ENCODE data around the gene CPA4. TPM values are rescaled to one million over a fixed set of nuclear protein-coding genes. Genes with fewer than 3 reads are reported as not detected.

CPA4 gene
- total RNA-seq, 1 donor from 2014 or later: 0.43 TPM

DNA sequence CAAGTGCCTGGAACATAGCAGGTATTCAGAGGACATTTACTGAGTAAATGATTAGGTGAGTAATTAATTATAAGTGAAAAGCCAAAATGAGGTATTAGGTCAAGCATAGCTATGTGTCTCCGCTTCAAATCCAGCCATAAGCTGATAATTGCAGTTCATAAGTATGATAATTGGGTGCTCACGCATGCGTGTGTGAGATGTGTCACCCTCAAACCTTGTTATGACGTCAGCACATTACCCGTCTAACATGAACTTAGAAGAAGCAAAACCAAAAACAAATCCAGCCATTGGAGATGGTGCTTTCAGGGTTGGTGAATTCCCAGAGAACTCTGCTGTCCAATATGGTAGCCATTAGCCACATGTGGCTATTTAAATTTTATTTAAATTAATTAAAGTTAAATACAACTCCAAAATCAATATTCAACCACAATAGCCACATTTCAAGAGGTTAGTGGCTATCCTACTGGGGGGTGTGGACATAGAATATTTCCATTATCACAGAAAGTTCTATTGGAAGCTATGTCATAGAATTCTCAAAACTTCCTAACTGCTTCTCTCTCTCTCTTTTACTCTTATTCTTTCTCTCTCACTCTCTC is 51.4 kb downstream of the CPA4 start, which contains the start of gene CPA5:
Gene CPA5, plus strand, starts transcription at position 546 of the 596 bp plus-strand sequence. CDS start 1,670 bp downstream, outside the sequence.
- no peak for DNase-seq (ENCODE audit: low spot score)

DNA sequence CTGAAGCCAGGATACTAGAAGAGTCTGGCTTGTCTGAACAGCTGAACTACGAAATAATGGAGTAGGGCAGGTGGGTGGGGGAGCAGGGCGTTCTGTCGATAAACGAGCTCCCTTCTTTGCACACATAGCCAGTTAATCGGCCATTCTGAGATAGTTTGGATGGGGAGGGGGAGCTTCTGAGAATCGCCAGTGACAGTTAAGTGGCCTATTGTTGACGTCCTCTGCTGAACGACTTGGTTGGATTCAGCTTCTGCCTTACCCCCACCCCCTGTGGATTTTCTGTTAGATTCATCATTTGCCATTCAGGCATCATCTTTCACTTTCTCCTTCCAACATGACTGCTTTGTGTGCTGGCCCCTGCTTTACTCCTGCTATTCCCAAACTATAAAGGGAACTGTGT is 52.2 kb downstream of the CPA4 start:
- DNase-seq (ENCODE audit: low spot score): no peak

DNA sequence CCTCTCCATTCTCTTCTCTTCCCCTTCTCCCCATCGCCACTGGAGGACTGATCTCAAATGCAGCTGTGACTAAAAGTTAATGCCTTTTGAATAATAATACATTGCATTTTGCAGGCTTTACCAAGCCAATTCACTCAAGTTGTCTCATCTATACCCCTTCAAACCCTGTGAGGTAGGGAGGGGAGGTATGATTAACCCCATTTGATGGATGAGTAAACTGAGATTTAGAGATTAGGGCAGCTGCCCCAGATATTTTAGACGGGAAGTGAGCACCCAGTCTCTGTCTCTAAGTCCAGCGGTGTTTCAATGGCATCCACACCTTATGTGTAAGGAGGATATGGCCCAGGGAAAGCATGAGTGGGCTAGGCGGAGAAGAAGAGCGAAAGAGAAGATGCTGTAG is 52.8 kb downstream of the CPA4 start:
- no peak for DNase-seq (ENCODE audit: low spot score)

DNA sequence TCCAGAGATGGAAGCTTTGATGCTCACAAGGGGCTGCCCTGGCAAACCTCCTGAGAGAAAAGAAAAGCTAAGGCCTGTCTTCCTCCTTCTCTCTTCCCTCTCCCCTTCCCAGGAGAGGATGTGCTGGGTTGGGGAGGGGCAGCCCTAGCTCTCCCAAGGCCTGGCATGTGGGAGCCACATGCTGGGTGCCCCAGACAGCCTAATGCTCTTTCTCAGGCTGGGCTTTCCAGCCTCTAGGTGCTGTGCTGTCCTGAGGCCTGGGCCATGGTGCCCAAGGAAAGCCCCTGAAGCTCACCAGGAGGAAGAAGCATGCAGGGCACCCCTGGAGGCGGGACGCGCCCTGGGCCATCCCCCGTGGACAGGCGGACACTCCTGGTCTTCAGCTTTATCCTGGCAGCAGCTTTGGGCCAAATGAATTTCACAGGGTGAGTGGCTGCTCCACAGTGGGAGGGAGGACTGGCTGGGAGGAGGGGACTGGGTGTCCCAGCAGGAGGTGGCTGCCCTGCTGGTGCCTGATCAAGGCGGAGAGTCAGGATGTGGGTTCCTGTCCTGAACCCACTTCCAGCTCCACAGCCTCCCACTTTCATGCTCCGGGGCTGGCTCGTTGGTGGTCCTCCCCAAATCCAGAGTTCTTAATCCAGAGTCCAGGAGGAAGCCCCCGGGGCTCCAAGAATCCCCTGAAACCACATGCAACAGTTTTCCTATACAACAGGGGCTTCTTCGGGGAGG is 53.4 kb downstream of the CPA4 start:
- DNase-seq (ENCODE audit: low spot score): no peak

DNA sequence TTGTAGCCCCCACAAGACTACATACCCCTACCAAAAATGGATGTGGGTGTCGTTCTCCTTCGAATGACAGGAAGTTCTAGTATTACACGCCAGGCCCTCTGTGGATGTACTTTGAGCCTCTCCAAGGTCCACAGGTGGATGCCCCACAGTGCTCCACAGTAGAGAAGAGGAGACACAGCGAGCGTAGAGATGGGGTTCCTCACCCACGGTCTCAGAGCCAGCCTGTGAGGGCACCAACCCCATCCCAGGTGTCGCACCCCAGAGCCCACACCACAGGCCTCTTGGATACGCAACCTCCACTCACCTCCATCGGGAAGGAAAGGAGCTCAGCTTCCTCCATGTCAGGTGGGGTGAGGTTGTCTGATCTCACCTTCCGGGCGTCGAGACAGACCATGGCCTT is 54.0 kb downstream of the CPA4 start:
- no peak for DNase-seq (ENCODE audit: low spot score)

DNA sequence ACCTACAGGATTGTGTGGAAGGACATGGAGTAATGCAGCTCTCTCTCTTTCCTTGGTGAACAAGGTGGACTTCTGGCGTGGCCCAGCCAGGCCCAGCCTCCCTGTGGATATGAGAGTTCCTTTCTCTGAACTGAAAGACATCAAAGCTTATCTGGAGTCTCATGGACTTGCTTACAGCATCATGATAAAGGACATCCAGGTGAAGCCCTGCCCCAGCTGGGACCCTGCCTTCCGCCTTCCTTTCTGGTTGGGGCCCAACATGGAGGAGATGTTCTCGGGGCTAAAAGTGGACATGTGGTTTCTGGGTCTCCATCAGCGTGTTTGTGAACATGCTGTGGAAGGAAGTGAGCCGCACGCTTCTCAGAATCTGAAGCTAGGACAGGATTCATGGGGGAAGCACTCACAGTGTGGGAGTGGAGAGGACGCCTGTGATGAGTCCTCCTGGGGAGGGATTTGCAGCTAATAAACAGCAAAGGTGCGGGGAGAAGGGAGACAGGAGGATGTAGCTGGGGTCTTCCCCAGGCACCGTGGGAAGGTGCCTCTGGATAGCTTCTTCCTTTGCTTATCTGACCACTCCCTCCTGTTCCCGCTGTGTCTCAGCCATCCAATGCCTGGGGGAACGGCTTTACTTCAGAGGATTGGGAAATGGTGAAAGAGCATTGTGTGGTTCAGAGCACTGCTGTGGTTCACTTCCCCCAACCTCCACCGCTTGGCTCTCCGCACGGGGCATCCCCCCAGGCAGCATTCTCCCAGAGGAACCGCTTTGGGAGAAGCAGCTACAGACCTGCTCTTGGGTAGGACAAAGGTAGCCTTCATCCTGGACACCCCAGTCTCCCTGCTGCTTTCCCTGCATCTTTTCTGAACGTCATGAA is 57.2 kb downstream of the CPA4 start:
- no peak for DNase-seq (ENCODE audit: low spot score)

DNA sequence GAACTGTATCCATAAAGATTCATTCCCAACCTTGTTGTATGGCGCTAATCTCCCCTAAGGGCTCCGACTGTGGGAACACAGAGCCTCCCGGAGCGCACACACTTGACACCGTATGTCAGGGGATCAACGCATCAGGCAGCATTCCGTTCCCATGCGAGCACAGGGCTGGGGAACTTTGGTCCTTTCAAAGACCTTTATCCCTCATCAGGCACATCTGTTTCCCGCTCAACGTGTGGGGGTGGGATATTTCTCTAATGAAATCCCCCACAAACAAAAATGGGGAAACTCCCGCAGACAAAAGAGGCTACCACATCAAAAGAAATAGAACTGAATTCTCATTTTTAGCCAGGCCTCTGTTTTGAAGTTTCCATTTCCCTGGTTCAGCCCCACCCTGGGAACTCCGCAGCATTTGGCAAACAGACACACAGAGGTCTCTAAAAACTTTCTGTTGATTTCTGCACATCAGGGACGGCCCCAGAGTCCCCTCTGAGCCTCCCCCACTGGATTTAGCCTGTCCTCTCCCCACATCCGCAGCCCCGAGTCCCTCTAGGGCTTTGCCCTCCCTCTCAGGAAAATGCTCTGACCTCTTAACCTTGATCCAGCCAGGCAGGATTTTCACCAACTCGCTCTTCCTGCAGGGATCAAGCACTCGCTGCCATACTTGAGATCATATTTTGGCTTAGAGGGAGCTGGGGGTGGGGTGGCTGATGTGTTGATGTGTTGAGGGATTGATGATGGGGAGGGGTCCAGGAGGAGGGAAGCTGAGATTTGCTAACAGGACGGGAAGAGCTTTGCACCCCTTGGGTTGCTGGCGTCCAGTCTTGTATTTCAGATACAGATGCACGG is 58.2 kb downstream of the CPA4 start:
- no peak for DNase-seq (ENCODE audit: low spot score)

DNA sequence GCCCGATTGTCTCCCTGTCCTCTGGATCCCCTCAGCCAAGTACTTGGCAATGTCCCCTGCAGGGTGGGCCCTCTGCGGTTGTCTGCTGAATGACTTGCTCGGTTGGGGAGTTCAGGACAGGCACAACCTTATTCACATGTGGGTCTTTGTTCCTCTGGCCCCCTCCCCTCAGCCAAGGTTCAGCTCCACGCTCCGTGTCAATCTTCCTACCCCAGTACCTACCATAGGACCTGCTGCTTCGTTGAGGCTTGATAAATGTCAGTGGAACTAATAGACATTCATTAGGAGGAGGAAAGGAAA is 58.8 kb downstream of the CPA4 start:
- no peak for DNase-seq (ENCODE audit: low spot score)

DNA sequence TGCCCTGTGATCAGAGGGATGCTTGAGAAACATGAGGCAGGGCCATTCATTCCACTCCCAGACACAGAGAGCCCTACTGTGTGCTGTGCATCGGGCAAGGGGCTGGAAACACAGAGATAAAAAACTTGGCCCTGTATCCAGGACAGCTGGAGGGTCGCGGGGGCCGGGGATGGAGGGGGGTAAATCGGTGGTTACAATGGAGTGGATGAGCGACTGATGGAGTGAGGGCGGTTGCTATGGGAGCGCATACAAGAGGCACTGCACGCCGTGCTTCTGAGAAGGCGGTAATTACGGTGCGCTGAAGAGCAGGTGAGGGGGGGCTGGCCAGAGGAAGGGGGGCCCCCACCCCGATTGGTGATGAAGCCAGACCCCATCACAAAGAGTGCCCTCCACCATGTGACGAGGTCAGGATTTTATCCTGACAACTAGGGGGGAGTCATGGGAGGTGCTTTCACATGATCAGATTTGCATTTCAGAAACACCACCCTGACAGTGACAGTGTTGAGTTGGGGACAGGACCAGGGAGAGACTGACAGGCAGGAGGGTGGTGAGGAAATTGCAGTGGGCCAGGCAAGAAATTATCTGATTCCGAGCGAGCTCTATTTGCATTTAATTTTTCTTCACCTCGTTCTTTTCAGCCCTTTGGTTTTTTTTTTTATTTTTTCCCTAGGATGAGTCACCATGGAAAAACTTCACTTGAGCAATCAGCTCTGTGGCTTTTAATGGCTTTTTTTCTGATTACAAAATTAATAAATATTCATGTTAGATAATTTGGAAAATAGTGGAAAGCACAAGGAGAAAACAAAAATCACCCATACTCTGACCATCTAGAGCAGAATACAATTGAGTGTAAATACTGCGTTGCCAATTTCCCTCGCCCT is 59.5 kb downstream of the CPA4 start:
- no peak for DNase-seq (ENCODE audit: low spot score)

DNA sequence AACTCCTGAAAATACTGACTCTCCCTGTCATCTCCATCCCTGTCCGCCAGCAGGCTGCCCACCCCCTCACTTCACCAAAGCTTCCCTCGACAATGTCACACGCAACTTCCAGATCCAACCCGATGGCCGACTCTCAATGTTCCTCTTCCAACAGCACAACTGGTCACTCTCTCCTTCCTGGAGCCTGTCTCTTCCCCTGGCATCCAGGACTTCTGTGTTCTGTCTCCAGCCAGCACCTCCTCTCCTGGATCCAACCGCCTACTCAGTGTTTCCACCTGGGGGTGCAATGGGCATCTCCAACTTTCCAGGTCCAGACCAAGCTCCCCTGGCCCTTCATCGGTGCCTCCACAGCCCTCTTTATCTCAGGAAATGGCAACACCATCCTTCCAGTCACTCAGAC is 60.2 kb downstream of the CPA4 start:
- DNase-seq (ENCODE audit: low spot score): no peak

DNA sequence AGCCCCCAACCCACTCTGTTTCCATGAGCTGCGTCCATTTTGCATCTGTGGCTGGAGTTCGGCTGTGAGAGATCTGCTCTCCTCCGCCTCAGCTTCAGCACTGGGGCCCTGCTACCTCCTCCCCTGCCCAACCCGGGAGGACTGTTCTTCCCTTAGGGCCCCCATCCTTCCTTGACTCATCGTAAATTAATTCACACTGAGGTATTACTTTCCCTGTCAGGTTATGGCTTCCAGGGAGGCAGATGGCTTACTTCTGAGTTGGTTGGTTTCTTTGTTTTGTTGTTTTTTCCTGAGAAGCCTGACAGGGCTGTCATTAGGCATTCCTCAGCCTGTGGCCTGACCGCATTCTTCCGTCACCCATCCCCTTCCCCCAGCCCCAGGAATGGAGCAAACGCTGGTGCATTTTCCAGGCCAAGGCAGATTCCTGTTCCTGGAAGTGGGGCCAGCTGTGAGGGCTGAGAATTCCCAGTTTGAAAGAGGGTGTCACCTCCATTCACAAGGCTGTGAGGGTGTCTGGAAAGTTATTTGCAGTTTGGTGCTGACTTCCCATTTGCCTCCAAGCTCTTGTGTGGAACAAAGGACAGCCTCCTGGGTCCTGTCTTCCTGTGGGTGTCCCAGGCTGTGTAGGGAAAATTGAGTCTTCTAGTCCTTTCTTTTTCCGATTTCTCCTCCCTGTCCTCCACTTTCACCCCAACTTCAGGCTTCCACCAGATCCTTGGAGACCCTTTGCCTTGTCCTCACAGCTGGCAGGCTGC is 63.3 kb downstream of the CPA4 start:
- peak; percentile 71 for DNase-seq (ENCODE audit: low spot score)

DNA sequence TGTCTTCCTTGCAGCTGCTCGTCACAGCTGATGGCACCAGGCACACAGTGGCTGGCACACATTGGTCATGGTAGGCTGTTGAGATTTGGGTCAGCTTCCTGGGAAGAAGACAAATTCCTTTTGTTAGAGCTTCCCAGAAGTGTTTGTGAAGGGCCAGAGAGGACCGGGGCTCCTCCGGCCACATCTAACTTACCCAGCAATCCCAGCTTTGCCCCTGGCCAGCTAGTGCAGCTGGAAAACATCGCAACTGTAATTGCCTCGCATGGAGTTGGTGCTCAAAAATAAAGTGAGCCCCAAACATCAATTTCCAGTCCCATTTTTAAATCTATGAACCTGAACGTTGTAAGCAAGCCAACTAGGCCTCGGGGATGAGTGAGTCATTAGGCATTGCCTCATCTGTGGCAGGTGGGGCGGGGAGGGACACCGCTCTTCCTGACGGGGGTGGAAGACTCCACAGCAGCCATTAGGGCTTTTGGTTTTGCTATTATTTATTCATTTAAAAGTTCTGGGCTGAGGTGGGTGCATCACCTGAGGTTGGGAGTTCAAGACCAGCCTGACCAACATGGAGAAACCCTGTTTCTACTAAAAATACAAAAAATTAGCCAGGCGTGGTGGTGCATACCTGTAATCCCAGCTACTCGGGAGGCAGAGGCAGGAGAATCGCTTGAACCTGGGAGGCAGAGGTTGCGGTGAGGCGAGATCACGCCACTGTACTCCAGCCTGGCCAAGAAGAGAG is 64.1 kb downstream of the CPA4 start:
- no peak for DNase-seq (ENCODE audit: low spot score)

DNA sequence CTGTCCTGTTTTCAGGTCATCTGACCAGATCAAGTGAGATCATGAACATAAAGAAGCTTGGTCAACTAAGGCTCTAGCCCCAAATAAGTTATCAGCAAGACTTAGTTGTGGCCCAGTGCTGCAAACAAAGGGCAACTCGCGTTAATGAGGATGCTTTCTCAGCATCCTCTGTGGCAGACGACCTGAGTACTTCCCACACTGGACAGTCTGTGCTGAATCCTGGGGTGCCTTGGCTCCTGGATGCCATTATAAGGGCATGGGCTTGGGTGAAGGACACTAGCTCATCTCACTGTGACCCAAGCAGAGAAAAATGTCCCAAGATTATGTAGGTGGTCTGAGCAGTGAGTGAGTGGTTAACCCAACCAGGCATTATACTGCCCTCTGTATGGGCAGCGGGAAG is 65.5 kb downstream of the CPA4 start:
- DNase-seq (ENCODE audit: low spot score): no peak

DNA sequence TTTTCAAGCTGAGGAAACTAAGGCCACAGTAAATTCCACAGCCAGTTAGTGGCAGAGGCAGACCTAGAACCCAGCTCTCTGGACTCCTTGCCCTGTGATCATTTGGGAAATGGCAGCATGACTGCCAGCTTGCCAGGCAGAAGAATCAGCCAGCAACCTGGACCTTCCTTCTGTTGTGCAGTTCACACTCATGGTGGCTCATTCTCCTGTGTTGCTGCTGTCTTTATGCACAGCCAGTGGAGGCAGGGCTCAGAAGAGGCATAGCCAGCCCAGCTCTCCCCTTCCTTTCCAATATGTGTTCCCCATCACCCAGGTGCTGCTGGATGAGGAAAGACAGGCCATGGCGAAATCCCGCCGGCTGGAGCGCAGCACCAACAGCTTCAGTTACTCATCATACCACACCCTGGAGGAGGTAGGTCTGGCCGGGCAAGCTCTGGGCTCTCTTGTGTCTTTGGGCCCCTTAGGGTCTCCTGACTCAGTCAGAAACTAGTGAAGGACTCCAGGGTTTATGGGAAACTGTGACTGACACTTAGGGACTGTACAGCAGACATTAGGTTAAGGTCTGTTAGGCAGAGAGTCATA is 66.4 kb downstream of the CPA4 start:
- no peak for DNase-seq (ENCODE audit: low spot score)

DNA sequence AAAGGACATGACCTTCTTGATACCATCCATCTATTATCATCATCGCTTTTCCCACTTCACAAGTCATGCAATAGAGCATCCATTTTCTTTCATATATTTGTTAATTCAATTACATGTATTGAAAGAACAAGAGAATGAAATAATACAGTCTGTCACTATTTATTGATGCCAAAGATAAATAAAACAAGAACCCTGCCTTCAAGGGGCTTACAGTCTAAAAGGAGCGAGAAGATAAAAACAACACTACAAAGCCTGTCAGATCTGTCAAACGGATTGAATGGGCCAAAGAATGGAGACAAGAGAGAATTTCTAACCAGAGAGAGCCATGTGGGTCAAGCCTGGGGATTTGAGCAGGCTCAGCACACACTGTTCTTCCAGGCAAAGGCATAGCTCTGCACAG is 67.6 kb downstream of the CPA4 start:
- no peak for DNase-seq (ENCODE audit: low spot score)

DNA sequence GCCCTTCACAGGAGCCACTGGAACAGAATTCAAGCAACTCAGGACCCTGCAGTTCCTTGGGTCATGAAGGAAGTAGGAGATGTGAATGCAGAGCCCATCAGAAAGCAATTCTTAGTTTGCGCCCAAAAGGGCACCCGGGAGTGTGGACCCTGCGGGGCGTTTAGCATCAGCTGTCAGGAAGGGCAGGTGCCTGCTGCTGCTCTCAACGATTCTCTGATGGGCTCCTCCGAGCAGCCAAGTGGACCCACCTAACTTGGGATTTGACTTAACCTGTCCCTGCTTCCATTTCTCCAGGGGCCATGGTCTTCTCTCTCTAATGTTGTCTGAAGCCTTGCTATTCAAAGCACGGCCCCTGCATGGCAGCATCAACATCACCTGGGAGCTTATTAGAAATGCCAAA is 68.7 kb downstream of the CPA4 start:
- DNase-seq (ENCODE audit: low spot score): no peak

DNA sequence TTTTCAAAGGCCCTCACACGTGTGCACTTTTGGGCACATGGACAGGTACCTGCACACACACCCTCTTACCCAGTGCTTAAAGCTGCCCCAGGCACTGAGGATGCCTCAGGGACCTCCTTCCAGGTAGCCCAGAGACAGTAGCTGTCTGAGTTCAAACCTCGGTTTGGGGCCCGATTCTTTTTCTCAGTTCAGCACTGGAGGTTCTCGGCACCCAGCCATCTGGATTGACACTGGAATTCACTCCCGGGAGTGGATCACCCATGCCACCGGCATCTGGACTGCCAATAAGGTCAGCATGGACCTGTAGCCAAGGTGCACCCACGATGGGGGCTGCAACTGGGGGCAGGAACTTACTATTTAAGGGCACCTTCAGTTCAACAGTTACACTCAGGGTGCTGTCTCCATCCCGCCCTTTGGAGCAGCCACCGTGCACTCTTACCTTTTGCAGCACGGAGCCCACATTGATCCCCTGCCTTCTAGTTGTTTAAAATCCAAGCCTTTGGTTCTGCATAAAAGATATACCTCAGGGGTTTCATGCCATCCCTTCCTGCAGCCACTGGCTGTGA is 69.4 kb downstream of the CPA4 start:
- DNase-seq (ENCODE audit: low spot score): no peak

DNA sequence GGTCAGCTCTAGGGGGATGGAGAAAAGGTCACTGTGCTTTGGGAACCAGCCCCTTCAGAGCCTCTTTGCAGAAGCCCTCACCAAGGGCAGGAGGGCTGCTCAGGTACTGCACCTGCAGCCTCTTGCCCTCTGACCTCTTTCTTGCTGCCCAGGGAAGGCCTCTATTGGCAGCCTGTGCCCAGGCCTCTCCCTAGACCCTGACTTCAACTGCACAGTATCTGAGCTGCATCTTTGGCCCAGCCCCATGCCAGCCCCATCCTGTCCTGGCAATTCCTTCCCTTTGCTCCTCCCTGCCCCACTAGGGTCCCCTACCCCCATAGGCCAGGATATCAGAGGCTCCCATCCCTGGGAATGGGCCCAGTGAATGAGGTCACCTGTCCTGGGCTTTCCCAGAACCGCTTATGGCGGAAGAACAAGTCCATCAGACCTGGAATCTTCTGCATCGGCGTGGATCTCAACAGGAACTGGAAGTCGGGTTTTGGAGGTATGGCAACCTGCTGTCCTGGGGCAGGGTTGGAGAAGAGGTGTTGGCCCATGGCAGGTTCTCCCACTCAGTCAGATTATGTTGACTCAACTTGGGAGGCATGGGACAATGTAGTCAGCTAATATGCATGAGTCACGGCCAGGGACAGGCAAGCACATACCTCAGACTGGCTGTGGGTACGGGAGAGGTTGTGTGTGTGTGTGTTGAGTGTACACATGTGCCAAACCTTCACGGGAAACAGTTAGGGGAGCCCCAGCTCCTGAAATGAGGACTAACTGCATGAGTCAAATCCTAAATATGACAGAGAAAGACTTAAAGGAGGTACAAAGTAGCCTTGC is 70.3 kb downstream of the CPA4 start:
- no peak for DNase-seq (ENCODE audit: low spot score)

Measured in mucosa of gallbladder (tissue), 1 donor.